Kidney capillary endothelial cell (primary cell): Measurements from ENCODE around the gene NEK10.

Experiments
- DNase-seq: peaks from one replicate; pipeline ENCODE4 v3.0.0-alpha.2; 2018; ENCODE audit warnings: low spot score

NEK10 gene

GRCh38 chr3:27239951-27240350, 129.2 kb downstream of the NEK10 start:
- DNase-seq = no peak

DNA sequence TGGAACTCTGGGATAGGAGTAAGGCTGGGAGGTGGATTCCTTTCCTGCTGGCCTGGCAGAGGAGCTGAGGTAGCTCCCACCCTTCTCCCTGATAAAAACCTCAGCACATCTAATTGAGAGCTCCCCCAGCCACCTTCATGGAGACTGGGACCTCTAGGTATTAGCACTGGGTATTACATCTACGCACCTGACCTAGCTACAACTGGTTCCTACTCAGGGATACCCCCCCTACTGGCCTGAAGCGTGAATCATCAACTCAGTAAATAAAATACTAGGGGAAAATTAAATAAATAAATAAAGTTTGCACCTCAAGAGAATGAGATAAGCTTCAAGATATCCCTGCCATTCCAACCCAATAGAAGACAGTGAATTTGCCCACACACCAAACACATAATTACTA, 140.4 kb downstream of the NEK10 start:
- no peak for DNase-seq

DNA sequence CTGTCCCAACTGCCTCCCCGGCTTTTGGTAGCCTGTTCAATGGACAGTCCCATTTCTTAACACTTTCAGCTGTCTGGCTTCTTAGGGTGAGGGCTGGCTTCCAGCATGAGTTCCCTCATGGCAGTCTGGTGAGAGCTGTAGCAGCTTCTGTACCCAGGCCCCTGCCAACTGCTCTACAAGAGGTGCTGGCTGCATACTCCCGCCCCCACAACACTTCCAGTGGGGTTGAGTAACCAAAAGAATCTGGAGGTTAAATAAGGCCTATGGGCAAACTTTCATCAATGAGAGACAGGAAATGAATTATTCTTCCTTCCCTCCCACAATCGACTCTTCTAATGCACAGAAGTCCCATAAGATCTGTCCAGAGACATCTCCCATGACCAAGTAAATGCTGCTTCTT, 145.0 kb downstream of the NEK10 start:
- DNase-seq = no peak

- DNase-seq = no peak
These were observed 147.8 kb downstream of the NEK10 start for GRCh38 chr3:27221264-27221932.

GRCh38 chr3:27220166-27220565, 149.0 kb downstream of the NEK10 start:
- DNase-seq = no peak

DNA sequence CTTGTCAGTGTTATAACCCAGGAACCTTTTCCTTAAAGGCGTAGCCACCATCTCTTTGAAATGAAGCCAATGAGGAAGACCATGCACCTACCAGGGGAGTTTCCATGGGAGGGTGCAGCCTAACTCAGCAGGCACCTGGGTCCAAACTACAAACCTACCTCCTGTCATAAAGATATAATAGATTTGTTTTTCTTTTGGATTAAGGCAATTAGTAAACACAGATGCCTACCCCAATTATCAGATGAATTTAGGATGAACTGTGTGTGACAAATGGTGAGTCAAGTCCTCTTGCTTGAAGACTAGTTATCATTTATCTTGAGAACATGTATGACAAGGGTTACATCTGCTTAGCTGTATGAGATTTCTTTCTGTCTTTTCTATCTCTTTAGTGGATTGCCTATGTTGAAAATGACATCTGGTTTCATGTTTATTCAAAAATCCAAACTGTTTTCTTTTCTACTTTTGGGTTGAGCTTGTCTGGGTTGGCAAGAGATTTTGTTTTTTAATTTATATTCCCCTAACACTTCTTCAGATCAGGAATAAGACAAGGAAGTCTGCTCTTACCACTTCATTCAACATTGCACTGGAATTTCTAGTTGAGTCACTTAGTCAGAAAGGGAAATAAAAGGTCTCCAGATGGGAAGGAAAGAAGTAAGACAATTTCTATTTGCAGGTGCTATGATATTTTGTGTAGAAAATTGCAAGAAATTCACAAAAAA, 149.9 kb downstream of the NEK10 start:
- DNase-seq = no peak

- DNase-seq = peak; percentile 66
These were observed 152.1 kb downstream of the NEK10 start for GRCh38 chr3:27216955-27217552.

DNA sequence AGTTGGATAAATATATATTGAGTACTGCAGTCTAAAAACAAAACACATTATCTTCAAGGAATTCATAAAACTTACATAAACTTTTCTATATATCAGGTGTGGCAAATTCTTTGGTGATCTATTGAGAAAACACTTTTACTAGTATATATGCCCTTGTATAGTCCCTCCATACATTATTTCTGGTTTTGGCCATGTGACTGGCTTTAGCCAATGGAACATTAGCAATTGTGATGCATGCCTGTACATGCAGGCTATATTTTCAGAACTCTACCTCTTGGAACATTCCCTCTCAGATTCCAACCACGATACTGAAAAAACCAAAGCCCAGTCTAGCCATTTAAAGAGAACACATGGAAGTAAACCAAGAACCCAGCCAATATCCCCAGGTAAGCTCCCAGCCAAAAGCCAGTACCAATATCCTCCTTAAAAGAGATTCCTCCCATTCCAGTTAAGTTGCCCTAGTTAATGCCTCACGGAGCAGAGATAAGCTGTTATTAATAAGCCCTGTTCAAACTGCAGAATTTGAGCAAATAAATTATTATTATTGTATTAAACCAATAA, 152.8 kb downstream of the NEK10 start:
- no peak for DNase-seq

DNA sequence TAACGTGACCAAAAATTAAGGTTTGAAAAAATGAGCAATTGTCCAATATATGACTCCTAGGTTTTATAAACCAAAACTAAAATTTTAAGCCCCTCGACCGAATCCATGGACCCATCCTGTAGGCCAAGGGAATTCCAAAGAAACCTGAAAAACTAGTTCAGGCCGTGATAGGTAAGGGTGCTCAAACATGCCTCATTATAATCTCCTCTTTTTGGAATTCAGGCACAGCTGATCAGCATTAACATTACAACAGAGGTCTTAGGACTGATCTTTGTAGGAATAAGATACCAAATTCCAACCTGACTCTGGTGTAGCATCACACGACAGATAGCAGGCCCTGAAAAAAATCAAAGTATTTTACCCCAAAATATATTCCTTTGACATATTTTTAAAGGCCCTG, 155.7 kb downstream of the NEK10 start:
- no peak for DNase-seq

DNA sequence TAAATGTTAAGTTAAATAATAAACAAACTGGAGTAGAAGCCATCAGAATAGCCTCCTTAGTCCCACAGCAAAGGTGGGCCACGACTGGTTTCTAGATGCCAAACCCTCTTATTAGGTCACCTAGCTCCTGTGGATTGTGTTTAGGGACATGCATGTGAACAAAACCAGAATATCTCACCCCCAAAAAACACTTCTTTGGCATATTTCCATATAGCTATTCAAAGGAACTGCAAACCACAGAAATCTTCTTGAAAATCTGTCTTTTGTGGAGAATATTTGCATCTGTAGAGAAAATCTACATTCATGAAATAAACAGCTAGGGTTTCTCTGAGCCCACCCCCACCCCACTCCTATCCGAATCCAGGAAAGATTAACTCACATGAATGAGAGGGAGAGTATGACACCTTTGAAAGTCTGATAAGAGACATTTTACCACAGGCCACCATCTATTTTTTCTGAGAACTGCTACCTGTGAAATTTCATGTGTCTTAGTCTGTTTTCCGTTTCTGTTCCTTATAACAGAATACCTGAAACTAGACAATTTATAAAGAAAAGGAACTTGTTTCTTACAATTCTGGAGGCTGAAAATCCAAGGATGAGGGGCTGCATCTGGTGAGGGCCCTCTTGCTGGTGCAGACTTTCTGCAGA, 159.4 kb downstream of the NEK10 start:
- DNase-seq = no peak

DNA sequence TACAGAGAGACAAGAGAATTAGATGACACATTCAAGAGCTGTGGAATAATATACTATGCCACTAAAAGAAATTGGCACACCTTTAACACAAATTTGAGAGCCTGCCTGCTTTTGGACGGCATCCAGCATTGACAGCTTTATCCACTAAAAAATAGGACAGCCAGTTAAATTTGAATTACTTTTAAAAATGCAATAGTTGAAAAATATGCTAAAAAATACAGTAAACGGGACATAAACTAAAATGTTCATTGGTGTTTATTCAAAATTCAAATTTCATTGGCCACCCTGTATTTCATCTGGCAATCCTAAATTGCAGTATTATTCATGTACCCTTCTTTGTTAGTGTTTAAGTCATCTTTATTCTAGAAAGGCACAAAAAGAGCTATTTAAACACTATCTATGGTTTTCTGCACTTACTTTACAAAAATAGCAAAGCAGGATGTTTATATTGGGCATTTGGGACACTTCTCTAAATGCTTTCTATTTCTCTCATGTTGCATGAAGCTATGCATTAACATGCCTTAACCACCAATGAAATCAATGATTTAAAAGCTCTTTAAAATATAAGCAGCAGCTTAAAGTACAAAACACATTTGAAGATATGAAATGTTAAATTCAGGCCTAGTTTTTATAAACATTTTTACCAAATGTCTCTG, 160.1 kb downstream of the NEK10 start:
- DNase-seq = no peak

DNA sequence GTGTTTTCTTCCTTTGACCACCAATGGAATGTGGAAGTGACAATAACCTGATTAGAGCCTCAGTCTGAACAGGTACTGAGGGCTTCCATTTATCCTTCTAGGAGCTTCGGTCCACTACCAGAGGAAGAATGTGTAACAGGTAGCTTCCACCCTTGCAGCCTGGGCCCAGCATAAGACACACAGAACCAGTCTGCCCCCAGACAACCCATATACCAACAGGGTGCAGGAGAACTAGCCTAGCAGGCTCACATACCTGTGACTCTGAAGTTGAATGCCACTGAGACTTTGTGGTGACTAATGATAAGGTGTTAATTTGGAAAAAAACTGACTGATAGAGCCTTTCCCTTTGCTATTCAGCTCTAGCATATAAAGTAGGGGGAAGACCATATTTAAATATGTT, 166.2 kb downstream of the NEK10 start:
- DNase-seq = no peak

- no peak for DNase-seq
These were observed 167.7 kb downstream of the NEK10 start for GRCh38 chr3:27201492-27201891.

- no peak for DNase-seq
These were observed 168.3 kb downstream of the NEK10 start for GRCh38 chr3:27200721-27201489.

- no peak for DNase-seq
These were observed 174.2 kb downstream of the NEK10 start for GRCh38 chr3:27194861-27195483.

DNA sequence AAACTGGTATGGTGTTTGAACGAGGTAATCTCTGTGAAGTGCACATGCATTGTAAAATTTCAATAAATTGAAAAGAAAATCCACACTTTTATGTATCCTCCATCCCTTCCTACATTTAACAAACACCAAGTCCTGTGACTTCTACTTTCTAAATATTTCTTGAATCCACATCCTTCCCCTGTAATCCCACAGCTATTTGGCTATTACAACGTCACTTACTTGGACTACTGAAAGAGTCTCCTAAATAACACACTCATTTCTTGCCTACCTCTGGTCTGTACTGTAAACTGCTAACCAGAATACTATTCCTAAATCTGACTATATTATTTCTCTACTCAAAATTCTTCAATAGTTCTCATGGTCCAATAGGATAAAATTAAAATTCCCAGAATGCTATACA, 176.1 kb downstream of the NEK10 start:
- DNase-seq = no peak

DNA sequence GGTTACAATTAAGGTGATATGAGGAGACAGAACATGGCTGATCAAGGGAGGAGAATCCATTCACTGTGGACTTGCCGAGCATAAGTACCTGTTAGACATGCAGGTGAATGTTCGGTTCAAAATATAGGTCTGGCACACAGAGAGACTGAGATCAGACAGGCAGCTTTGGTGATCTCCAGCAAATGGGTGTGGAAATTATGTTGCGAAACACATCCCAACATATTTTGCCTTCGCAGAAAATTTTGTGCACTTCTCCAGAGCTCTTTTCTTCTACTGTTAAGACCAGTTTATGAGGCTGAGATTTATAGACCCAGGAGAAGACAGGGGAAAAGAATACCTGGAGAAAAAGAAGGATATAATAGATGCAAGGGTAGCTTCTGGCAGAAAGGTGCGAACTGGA, 183.2 kb downstream of the NEK10 start:
- DNase-seq = no peak

DNA sequence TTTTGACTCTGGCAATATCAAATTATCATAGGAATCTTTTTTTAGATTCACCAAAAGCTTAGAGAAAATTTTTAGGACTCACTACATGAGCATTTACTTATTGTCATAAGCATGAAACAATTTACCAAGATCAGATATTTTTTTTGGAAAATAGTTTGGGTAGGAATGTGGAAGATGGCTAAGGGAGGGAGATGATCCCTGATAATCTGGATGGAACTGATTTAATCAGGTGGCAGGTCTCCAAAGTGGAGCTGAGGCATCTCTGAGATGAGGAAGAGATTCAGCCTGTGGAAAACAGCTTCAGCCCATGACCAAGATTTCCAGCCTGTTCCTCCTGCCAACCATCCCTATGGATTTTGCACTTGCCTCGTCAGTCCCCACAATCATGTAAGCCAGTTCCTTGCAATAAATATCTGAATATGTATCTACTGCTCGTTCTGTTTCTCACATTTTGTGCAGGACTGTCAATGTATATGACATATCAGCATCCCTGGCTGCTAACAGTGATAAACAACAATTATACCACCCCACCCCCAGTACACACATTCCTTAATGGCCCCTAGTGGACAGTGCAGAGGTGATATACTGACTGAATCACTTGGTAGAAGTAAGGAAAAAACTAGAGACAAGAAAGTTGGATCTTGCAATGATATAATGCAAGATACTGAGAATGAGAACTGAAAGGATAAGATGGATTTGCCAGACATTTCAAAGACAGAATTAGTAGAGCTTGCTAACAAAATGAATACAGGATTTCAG, 183.8 kb downstream of the NEK10 start:
- DNase-seq = no peak

GRCh38 chr3:27184261-27184660, 184.9 kb downstream of the NEK10 start:
- no peak for DNase-seq

GRCh38 chr3:27176256-27176655, 192.9 kb downstream of the NEK10 start:
- no peak for DNase-seq
